ENCODE results near the gene REV1. TPM values are rescaled to one million over a fixed set of nuclear protein-coding genes. Genes with fewer than 3 reads are reported as not detected.
A peak's percentile ranks its signal among the peaks of the same experiment; 100 is the strongest.

Gene REV1
- total RNA-seq, 1 experiment from 2014 or later, result 38.7 TPM

DNA sequence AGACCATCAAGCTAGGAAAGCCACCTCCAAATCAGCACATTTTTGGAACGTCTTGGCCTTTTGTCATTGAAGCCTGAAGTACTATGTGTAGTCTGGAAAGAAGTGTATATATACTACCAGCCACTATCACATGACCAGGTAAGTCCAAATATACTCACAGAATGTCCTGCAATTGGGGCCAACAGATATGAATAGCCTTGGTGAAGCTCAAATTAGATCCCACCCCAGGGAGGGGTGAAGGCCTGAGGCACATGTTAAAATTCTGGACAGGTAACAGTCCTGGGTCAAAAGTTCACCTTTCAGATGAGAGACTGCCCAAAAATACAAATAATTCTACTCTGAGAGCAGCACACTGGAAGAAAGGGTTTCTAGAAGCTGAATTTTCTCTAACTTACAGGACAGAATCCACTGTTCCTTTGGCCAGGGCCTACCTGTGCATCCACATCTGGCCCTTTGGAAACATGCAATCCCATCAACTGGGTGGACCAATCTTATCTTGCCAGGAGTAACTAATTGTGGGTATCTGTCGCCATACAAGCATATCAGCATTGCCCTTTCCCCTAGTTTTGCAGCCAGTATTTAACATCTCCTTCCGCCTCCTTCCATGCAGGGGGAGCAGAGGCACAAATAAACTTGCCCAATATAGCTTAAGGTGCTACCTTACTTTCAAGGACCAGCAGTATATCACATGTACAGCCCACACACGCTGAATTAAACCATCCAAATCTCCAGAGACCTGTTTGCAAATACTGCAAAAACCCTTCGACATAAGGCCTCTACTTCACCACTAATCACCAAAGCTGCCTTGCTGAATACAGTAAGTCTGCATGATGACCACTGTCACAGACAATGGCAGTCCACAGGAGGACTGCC is 84.8 kb downstream of the REV1 start (continued):
- TF ChIP-seq, protein P1, sequence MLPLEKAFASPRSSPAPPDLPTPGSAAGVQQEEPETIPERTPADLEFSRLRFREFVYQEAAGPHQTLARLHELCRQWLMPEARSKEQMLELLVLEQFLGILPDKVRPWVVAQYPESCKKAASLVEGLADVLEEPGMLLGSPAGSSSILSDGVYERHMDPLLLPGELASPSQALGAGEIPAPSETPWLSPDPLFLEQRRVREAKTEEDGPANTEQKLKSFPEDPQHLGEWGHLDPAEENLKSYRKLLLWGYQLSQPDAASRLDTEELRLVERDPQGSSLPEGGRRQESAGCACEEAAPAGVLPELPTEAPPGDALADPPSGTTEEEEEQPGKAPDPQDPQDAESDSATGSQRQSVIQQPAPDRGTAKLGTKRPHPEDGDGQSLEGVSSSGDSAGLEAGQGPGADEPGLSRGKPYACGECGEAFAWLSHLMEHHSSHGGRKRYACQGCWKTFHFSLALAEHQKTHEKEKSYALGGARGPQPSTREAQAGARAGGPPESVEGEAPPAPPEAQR (CRISPR knock-in tag; IDR thresholded peaks at IDR 0.05), result no peak
- TF ChIP-seq ZNF671 (CRISPR knock-in tag; IDR thresholded peaks at IDR 0.05) (no peak), TCF7 (CRISPR knock-in tag; IDR thresholded peaks at IDR 0.05; ENCODE audit: low read depth) (no peak), ZNF396 (CRISPR knock-in tag; IDR thresholded peaks at IDR 0.05; ENCODE audit: borderline replicate concordance) (no peak), PRRX2 (CRISPR knock-in tag; IDR thresholded peaks at IDR 0.05) (no peak), FOXP1 (CRISPR knock-in tag; IDR thresholded peaks at IDR 0.05; ENCODE audit: borderline replicate concordance) (no peak), ZNF219 (CRISPR knock-in tag; IDR thresholded peaks at IDR 0.05; ENCODE audit: borderline replicate concordance) (no peak)
- TF ChIP-seq, protein P2, sequence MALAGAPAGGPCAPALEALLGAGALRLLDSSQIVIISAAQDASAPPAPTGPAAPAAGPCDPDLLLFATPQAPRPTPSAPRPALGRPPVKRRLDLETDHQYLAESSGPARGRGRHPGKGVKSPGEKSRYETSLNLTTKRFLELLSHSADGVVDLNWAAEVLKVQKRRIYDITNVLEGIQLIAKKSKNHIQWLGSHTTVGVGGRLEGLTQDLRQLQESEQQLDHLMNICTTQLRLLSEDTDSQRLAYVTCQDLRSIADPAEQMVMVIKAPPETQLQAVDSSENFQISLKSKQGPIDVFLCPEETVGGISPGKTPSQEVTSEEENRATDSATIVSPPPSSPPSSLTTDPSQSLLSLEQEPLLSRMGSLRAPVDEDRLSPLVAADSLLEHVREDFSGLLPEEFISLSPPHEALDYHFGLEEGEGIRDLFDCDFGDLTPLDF (CRISPR knock-in tag; IDR thresholded peaks at IDR 0.05), result no peak
- TF ChIP-seq, protein P3, sequence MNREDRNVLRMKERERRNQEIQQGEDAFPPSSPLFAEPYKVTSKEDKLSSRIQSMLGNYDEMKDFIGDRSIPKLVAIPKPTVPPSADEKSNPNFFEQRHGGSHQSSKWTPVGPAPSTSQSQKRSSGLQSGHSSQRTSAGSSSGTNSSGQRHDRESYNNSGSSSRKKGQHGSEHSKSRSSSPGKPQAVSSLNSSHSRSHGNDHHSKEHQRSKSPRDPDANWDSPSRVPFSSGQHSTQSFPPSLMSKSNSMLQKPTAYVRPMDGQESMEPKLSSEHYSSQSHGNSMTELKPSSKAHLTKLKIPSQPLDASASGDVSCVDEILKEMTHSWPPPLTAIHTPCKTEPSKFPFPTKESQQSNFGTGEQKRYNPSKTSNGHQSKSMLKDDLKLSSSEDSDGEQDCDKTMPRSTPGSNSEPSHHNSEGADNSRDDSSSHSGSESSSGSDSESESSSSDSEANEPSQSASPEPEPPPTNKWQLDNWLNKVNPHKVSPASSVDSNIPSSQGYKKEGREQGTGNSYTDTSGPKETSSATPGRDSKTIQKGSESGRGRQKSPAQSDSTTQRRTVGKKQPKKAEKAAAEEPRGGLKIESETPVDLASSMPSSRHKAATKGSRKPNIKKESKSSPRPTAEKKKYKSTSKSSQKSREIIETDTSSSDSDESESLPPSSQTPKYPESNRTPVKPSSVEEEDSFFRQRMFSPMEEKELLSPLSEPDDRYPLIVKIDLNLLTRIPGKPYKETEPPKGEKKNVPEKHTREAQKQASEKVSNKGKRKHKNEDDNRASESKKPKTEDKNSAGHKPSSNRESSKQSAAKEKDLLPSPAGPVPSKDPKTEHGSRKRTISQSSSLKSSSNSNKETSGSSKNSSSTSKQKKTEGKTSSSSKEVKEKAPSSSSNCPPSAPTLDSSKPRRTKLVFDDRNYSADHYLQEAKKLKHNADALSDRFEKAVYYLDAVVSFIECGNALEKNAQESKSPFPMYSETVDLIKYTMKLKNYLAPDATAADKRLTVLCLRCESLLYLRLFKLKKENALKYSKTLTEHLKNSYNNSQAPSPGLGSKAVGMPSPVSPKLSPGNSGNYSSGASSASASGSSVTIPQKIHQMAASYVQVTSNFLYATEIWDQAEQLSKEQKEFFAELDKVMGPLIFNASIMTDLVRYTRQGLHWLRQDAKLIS (CRISPR knock-in tag; IDR thresholded peaks at IDR 0.05; ENCODE audit: borderline replicate concordance), result no peak
- TF ChIP-seq, protein P4, sequence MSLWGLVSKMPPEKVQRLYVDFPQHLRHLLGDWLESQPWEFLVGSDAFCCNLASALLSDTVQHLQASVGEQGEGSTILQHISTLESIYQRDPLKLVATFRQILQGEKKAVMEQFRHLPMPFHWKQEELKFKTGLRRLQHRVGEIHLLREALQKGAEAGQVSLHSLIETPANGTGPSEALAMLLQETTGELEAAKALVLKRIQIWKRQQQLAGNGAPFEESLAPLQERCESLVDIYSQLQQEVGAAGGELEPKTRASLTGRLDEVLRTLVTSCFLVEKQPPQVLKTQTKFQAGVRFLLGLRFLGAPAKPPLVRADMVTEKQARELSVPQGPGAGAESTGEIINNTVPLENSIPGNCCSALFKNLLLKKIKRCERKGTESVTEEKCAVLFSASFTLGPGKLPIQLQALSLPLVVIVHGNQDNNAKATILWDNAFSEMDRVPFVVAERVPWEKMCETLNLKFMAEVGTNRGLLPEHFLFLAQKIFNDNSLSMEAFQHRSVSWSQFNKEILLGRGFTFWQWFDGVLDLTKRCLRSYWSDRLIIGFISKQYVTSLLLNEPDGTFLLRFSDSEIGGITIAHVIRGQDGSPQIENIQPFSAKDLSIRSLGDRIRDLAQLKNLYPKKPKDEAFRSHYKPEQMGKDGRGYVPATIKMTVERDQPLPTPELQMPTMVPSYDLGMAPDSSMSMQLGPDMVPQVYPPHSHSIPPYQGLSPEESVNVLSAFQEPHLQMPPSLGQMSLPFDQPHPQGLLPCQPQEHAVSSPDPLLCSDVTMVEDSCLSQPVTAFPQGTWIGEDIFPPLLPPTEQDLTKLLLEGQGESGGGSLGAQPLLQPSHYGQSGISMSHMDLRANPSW (CRISPR knock-in tag; conservative IDR thresholded peaks at IDR 0.05; ENCODE audit: low read depth), result no peak

DNA sequence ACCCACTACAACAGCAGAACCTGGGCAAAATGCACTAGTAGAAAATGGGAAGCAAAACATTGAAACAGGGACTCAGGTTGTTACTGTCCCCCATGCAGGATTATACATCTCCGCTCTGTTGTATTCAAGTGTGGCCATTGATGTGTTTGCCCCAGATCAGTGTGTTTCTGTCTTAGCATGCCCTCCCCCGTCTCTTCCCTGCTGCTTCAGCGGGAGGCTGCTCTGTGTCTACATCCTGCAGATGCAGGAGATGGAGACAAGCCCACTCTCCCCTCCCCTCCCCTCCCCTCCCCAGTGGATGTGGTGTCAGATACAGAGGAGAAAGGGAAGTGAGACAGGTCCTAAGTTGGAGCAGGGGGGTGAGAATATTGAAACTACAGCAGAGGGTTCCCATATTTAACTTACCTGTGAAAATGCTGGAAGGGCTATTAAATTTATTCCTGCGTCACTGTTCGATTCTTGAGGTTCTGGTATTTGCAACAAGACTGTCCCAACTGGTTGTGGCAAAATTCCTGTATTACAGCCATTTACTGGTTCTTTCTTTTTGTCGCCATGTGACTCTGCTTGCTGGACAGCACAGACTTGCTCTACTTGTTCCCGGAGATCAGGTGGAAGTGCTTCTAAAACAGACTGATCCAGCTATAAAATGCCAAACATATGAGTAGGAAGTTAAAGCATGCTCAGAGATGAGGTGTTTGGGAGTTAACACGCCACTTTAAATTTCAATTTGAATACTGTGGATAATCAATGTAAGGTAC is 85.6 kb downstream of the REV1 start:
- H3K27ac Mint-ChIP-seq, result peak overlapping the region; percentile 81
- ATAC-seq (peak; percentile 80), DNase-seq (ENCODE audit: low spot score) (peak; percentile 18)
- no peaks in the 10 kb centered on the region for H3K27me3 Mint-ChIP-seq (ENCODE audit: low read depth)
- no peak overlapping the region for H3K4me3 Mint-ChIP-seq
- peaks cover 54% of the 10 kb centered on the region for H3K36me3 Mint-ChIP-seq
- ChIA-PET CTCF (interaction anchor here (0.5 to 1.6 kb wide), 15 partner anchors 17 to 859 kb away, joined by 3 to 9 read pairs (median 3); partner anchors contain the start of genes EIF5B, REV1 and TXNDC9), POLR2A (no interaction called here)
- peaks cover 25% of the 10 kb centered on the region for H3K4me1 Mint-ChIP-seq
- H3K9me3 Mint-ChIP-seq, result no peaks in the 10 kb centered on the region
- TF ChIP-seq, protein P5, sequence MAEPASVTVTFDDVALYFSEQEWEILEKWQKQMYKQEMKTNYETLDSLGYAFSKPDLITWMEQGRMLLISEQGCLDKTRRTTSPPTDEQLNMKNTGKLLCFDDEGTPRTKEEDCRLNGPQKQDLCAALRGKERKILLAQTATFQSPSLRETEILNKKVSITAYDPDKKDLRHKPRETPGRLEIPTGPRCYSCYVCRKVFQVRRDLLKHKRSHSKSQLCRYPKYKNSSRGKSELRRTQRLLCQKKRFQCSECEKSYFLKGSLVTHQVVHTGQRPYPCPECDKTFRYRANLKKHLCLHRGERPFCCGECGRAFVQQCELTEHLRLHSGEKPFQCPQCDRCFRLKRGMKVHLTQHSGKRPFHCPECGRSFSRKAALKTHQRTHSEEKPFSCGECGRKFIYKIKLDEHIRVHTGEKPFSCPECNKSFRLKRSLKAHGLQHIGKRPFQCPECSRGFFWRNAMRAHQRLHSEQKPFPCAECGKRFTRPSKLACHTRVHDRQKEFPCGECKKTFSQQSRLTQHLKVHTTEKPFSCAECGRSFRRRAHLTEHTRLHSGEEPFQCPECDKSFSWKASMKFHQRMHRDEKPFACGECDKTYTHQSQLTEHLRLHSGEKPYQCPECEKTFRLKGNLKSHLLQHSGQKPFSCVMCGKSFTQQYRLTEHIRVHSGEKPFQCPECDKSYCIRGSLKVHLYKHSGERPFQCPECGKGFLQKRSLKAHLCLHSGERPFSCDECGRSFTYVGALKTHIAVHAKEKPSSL (CRISPR knock-in tag; conservative IDR thresholded peaks at IDR 0.05), result no peak
- TF ChIP-seq JAZF1 (CRISPR knock-in tag; IDR thresholded peaks at IDR 0.05) (no peak), ZNF121 (CRISPR knock-in tag; IDR thresholded peaks at IDR 0.05) (no peak), ZNF219 (CRISPR knock-in tag; IDR thresholded peaks at IDR 0.05; ENCODE audit: borderline replicate concordance) (no peak)
- TF ChIP-seq, protein P6, sequence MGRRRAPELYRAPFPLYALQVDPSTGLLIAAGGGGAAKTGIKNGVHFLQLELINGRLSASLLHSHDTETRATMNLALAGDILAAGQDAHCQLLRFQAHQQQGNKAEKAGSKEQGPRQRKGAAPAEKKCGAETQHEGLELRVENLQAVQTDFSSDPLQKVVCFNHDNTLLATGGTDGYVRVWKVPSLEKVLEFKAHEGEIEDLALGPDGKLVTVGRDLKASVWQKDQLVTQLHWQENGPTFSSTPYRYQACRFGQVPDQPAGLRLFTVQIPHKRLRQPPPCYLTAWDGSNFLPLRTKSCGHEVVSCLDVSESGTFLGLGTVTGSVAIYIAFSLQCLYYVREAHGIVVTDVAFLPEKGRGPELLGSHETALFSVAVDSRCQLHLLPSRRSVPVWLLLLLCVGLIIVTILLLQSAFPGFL (CRISPR knock-in tag; IDR thresholded peaks at IDR 0.05; ENCODE audit: borderline replicate concordance), result no peak
- TF ChIP-seq, protein P7, sequence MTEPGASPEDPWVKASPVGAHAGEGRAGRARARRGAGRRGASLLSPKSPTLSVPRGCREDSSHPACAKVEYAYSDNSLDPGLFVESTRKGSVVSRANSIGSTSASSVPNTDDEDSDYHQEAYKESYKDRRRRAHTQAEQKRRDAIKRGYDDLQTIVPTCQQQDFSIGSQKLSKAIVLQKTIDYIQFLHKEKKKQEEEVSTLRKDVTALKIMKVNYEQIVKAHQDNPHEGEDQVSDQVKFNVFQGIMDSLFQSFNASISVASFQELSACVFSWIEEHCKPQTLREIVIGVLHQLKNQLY (CRISPR knock-in tag; IDR thresholded peaks at IDR 0.05), result no peak
- TF ChIP-seq, protein P8, sequence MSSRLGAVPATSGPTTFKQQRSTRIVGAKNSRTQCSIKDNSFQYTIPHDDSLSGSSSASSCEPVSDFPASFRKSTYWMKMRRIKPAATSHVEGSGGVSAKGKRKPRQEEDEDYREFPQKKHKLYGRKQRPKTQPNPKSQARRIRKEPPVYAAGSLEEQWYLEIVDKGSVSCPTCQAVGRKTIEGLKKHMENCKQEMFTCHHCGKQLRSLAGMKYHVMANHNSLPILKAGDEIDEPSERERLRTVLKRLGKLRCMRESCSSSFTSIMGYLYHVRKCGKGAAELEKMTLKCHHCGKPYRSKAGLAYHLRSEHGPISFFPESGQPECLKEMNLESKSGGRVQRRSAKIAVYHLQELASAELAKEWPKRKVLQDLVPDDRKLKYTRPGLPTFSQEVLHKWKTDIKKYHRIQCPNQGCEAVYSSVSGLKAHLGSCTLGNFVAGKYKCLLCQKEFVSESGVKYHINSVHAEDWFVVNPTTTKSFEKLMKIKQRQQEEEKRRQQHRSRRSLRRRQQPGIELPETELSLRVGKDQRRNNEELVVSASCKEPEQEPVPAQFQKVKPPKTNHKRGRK (CRISPR knock-in tag; IDR thresholded peaks at IDR 0.05; ENCODE audit: borderline replicate concordance), result no peak

Measured in WTC11 (cell line).